Activated T-helper 2 cell treated with anti-CD3 and anti-CD28 coated beads, Interferon-gamma antibody, Interleukin-2, Interleukin-4, amounts not matched to agents 10 μg/mL and 5 μg/mL and 100 μg/mL, durations not matched to agents 14 hours and 24 hours and 36 hours (primary cell): ENCODE results near the gene MPC1. TPM values are rescaled to one million over a fixed set of nuclear protein-coding genes. Genes with fewer than 3 reads are reported as not detected.
"Not testable (repeated sequence)": the region's sequence is repeated elsewhere in the genome, so short reads cannot be mapped to it uniquely, and the experiment has no call there.

Experiments used
- DNase-seq: peaks from one replicate; pipeline ENCODE4 v3.0.0; 2021; ENCODE audit warnings: low spot score
- H3K27ac Mint-ChIP-seq: one replicate; pipeline ENCODE4 v1.8.0; 2021; ENCODE audit warnings: mixed read lengths
- H3K27me3 Mint-ChIP-seq: one replicate; pipeline ENCODE4 v1.8.0; 2021; ENCODE audit warnings: low read depth, mixed read lengths
- H3K36me3 Mint-ChIP-seq: one replicate; pipeline ENCODE4 v1.8.0; 2021; ENCODE audit warnings: low read depth, mixed read lengths
- H3K4me1 Mint-ChIP-seq: one replicate; pipeline ENCODE4 v1.8.0; 2021; ENCODE audit warnings: low read depth, mixed read lengths
- H3K4me3 Mint-ChIP-seq: one replicate; pipeline ENCODE4 v1.8.0; 2021; ENCODE audit warnings: low read depth, mild to moderate bottlenecking, moderate library complexity, mixed read lengths
- H3K9me3 Mint-ChIP-seq: one replicate; pipeline ENCODE4 v1.8.0; 2021; ENCODE audit warnings: mixed read lengths
- intact Hi-C: fragments of 100-400 bp; cut with micrococcal nuclease; formaldehyde crosslinking; loops from one replicate; pipeline ENCODE4 v1.15.1; 2023
- total RNA-seq: library from RNA; stranded (reverse); gene quantifications from 2 replicates; pipeline ENCODE4 v1.2.3, GENCODE V29; 2022

MPC1 gene
- total RNA-seq, 1 donor from 2014 or later = 20.3 TPM

- H3K4me3 Mint-ChIP-seq = no peak overlapping the region
- peaks cover 20% of the 10 kb centered on the region for H3K36me3 Mint-ChIP-seq
- peak overlapping the region; percentile 22 for H3K27ac Mint-ChIP-seq
- peak; percentile 28 for DNase-seq
- peaks cover 73% of the 10 kb centered on the region for H3K4me1 Mint-ChIP-seq
- intact Hi-C loops = no loop called here
- H3K9me3 Mint-ChIP-seq = peaks cover 18% of the 10 kb centered on the region
- H3K27me3 Mint-ChIP-seq = no peaks in the 10 kb centered on the region
These were observed 32.6 kb upstream of the MPC1 start for GRCh38 chr6:166415306-166415705.

GRCh38 chr6:166413491-166413951, 30.8 kb upstream of the MPC1 start:
- peaks cover 55% of the 10 kb centered on the region for H3K4me1 Mint-ChIP-seq
- peaks cover 1% of the 10 kb centered on the region for H3K27me3 Mint-ChIP-seq
- no peak overlapping the region for H3K27ac Mint-ChIP-seq
- H3K9me3 Mint-ChIP-seq = peaks cover 18% of the 10 kb centered on the region
- peaks cover 20% of the 10 kb centered on the region for H3K36me3 Mint-ChIP-seq
- intact Hi-C loops = no loop called here
- no peak overlapping the region for H3K4me3 Mint-ChIP-seq
- DNase-seq = no peak

GRCh38 chr6:166412911-166413384, 30.2 kb upstream of the MPC1 start:
- Mint-ChIP-seq H3K27me3 (peaks cover 1% of the 10 kb centered on the region), H3K36me3 (peaks cover 20% of the 10 kb centered on the region), H3K4me3 (no peak overlapping the region), H3K4me1 (peaks cover 49% of the 10 kb centered on the region), H3K27ac (no peak overlapping the region), H3K9me3 (peaks cover 18% of the 10 kb centered on the region)
- intact Hi-C loops = no loop called here
- DNase-seq = no peak

- H3K4me1 Mint-ChIP-seq = peaks cover 45% of the 10 kb centered on the region
- H3K27ac Mint-ChIP-seq = no peak overlapping the region
- H3K9me3 Mint-ChIP-seq = peaks cover 18% of the 10 kb centered on the region
- H3K36me3 Mint-ChIP-seq = peaks cover 20% of the 10 kb centered on the region
- peaks cover 1% of the 10 kb centered on the region for H3K27me3 Mint-ChIP-seq
- intact Hi-C loops = no loop called here
- H3K4me3 Mint-ChIP-seq = no peak overlapping the region
- no peak for DNase-seq
These were observed 29.6 kb upstream of the MPC1 start for GRCh38 chr6:166412156-166412910.

GRCh38 chr6:166411721-166412151, 29.0 kb upstream of the MPC1 start:
- Mint-ChIP-seq H3K9me3 (peaks cover 15% of the 10 kb centered on the region), H3K4me1 (peaks cover 39% of the 10 kb centered on the region), H3K27ac (no peak overlapping the region), H3K4me3 (no peak overlapping the region), H3K27me3 (peaks cover 1% of the 10 kb centered on the region), H3K36me3 (peaks cover 17% of the 10 kb centered on the region)
- intact Hi-C loops = no loop called here
- DNase-seq = no peak

- DNase-seq = no peak
- Mint-ChIP-seq H3K9me3 (peaks cover 10% of the 10 kb centered on the region), H3K27ac (no peak overlapping the region), H3K4me3 (no peak overlapping the region), H3K4me1 (peaks cover 34% of the 10 kb centered on the region), H3K36me3 (peaks cover 12% of the 10 kb centered on the region), H3K27me3 (peaks cover 1% of the 10 kb centered on the region)
- intact Hi-C loops = no loop called here
These were observed 28.5 kb upstream of the MPC1 start for GRCh38 chr6:166411271-166411670.

- Mint-ChIP-seq H3K9me3 (peaks cover 3% of the 10 kb centered on the region), H3K27me3 (peaks cover 1% of the 10 kb centered on the region), H3K36me3 (peaks cover 4% of the 10 kb centered on the region), H3K4me3 (no peak overlapping the region), H3K4me1 (peaks cover 26% of the 10 kb centered on the region), H3K27ac (no peak overlapping the region)
- intact Hi-C loops = no loop called here
- no peak for DNase-seq
These were observed 27.7 kb upstream of the MPC1 start for GRCh38 chr6:166410426-166410935.

GRCh38 chr6:166408936-166409755, 26.4 kb upstream of the MPC1 start:
- no peak for DNase-seq
- Mint-ChIP-seq H3K4me1 (peaks cover 14% of the 10 kb centered on the region), H3K27ac (no peak overlapping the region), H3K27me3 (peaks cover 1% of the 10 kb centered on the region), H3K36me3 (no peaks in the 10 kb centered on the region), H3K4me3 (no peak overlapping the region), H3K9me3 (no peaks in the 10 kb centered on the region)
- intact Hi-C loops = no loop called here

GRCh38 chr6:166406197-166406596, 23.5 kb upstream of the MPC1 start:
- no peaks in the 10 kb centered on the region for H3K9me3 Mint-ChIP-seq
- H3K4me1 Mint-ChIP-seq = peaks cover 7% of the 10 kb centered on the region
- no peak for DNase-seq
- H3K27me3 Mint-ChIP-seq = peaks cover 1% of the 10 kb centered on the region
- intact Hi-C loops = no loop called here
- no peak overlapping the region for H3K27ac Mint-ChIP-seq
- no peaks in the 10 kb centered on the region for H3K36me3 Mint-ChIP-seq
- H3K4me3 Mint-ChIP-seq = no peak overlapping the region

- Mint-ChIP-seq H3K27me3 (peaks cover 1% of the 10 kb centered on the region), H3K36me3 (no peaks in the 10 kb centered on the region), H3K27ac (no peak overlapping the region), H3K4me1 (peaks cover 2% of the 10 kb centered on the region), H3K4me3 (no peak overlapping the region), H3K9me3 (no peaks in the 10 kb centered on the region)
- intact Hi-C loops = no loop called here
- no peak for DNase-seq
These were observed 22.6 kb upstream of the MPC1 start for GRCh38 chr6:166405386-166405785.

- peaks cover 4% of the 10 kb centered on the region for H3K27me3 Mint-ChIP-seq
- H3K4me1 Mint-ChIP-seq = peaks cover 2% of the 10 kb centered on the region
- intact Hi-C loops = no loop called here
- no peak for DNase-seq
- H3K36me3 Mint-ChIP-seq = no peaks in the 10 kb centered on the region
- no peaks in the 10 kb centered on the region for H3K9me3 Mint-ChIP-seq
- H3K27ac Mint-ChIP-seq = no peak overlapping the region
- no peak overlapping the region for H3K4me3 Mint-ChIP-seq
These were observed 20.0 kb upstream of the MPC1 start for GRCh38 chr6:166402582-166403277.

- not testable (repeated sequence) for H3K27me3 Mint-ChIP-seq, H3K27ac Mint-ChIP-seq, H3K4me3 Mint-ChIP-seq, H3K9me3 Mint-ChIP-seq, H3K4me1 Mint-ChIP-seq, H3K36me3 Mint-ChIP-seq
- peak; percentile 28 for DNase-seq
- intact Hi-C loops = loop anchor here (1.0 kb wide), 2 partner anchors 87 to 125 kb away; no protein-coding TSS in a partner anchor
These were observed 18.0 kb upstream of the MPC1 start for GRCh38 chr6:166400649-166401250.
